ENCODE measurements around the gene FAM149A.

DNA sequence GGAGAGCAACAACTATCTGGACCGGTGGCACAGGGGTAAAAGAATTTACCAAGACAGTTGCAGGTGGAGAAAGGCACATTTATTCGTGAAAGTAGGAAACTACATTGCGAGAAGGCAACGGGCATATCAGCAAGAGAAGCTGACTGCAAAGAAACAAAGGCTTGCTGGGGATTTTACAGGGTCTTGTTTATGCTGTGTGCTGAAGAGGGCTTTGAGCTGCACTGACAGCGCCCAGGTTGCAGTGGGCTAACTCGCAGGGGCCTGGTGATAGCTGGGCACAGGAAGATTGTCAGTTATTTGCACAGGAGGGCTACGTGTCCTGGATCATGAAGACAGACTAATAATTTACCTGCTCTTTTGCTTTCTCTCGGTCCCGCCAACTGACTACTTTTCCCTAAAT is 24.8 kb upstream of the FAM149A start:
- no peak for TF ChIP-seq YY1 (IDR thresholded peaks at IDR 0.05; ENCODE audit: insufficient read depth, insufficient read length)
- TF ChIP-seq ZNF274 (IDR thresholded peaks at IDR 0.05; ENCODE audit: low read depth, low read length) = no peak
- no peak for TF ChIP-seq SUZ12 (IDR thresholded peaks at IDR 0.05; ENCODE audit: extremely low read depth, insufficient read depth, insufficient read length)

Data from NT2/D1 (cell line).